ENCODE results near the gene ZNF181.

GRCh38 chr19:34707661-34708060 is 26.4 kb upstream of the ZNF181 start:
- TF ChIP-seq TEAD4 (CRISPR knock-in tag; IDR thresholded peaks at IDR 0.05) (no peak), CTCF (IDR thresholded peaks at IDR 0.05) (no peak), ZNF121 (CRISPR knock-in tag; IDR thresholded peaks at IDR 0.05) (no peak), ZNF232 (CRISPR knock-in tag; IDR thresholded peaks at IDR 0.05) (no peak), ZBTB21 (CRISPR knock-in tag; IDR thresholded peaks at IDR 0.05; ENCODE audit: borderline replicate concordance) (no peak), JUN (CRISPR knock-in tag; IDR thresholded peaks at IDR 0.05) (no peak), ZNF138 (CRISPR knock-in tag; conservative IDR thresholded peaks at IDR 0.05) (no peak), TCF7 (CRISPR knock-in tag; IDR thresholded peaks at IDR 0.05; ENCODE audit: low read depth) (no peak), ELF4 (CRISPR knock-in tag; IDR thresholded peaks at IDR 0.05; ENCODE audit: low read depth) (no peak), FOXP1 (CRISPR knock-in tag; IDR thresholded peaks at IDR 0.05; ENCODE audit: borderline replicate concordance) (no peak)
- TF ChIP-seq, protein P1, sequence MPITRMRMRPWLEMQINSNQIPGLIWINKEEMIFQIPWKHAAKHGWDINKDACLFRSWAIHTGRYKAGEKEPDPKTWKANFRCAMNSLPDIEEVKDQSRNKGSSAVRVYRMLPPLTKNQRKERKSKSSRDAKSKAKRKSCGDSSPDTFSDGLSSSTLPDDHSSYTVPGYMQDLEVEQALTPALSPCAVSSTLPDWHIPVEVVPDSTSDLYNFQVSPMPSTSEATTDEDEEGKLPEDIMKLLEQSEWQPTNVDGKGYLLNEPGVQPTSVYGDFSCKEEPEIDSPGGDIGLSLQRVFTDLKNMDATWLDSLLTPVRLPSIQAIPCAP (CRISPR knock-in tag; IDR thresholded peaks at IDR 0.05) = no peak
- TF ChIP-seq, protein P2, sequence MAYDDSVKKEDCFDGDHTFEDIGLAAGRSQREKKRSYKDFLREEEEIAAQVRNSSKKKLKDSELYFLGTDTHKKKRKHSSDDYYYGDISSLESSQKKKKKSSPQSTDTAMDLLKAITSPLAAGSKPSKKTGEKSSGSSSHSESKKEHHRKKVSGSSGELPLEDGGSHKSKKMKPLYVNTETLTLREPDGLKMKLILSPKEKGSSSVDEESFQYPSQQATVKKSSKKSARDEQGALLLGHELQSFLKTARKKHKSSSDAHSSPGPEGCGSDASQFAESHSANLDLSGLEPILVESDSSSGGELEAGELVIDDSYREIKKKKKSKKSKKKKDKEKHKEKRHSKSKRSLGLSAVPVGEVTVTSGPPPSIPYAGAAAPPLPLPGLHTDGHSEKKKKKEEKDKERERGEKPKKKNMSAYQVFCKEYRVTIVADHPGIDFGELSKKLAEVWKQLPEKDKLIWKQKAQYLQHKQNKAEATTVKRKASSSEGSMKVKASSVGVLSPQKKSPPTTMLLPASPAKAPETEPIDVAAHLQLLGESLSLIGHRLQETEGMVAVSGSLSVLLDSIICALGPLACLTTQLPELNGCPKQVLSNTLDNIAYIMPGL (CRISPR knock-in tag; IDR thresholded peaks at IDR 0.05) = no peak

All from WTC11 (cell line).